ENCODE results near the gene IRF9.

GRCh38 chr14:24194873-24195185, 33.8 kb downstream of the IRF9 start:
- TF ChIP-seq CTCF (IDR thresholded peaks at IDR 0.05; ENCODE audit: borderline replicate concordance, extremely low read depth, low read length, poor library complexity, severe bottlenecking) (no peak), EZH2 (IDR thresholded peaks at IDR 0.05; ENCODE audit: borderline replicate concordance, low read depth, low read length, severe bottlenecking) (no peak)
